Stimulated activated naive CD8-positive, alpha-beta T cell treated with anti-CD3 and anti-CD28 coated beads, Interleukin-15, amount 100 ng/mL, for 72 hours (primary cell): Measurements from ENCODE around the gene AAK1.
"Not testable (repeated sequence)": the region's sequence is repeated elsewhere in the genome, so short reads cannot be mapped to it uniquely, and the experiment has no call there.

ENCODE experiments used
- ATAC-seq: fragments of 150-1000 bp; cut with Tn5 transposase; 2 replicates; pipeline ENCODE4 v1.10.0; 2021; ENCODE audit warnings: mild to moderate bottlenecking, moderate library complexity
- DNase-seq, 2 donors: peaks; one replicate each; pipeline ENCODE4 v3.0.0; 2021 to 2022
- H3K27ac Mint-ChIP-seq, 2 donors: one replicate each; pipeline ENCODE4 v1.8.0; 2022; ENCODE audit warnings: mild to moderate bottlenecking in 2 of 2, mixed read lengths in 2 of 2, moderate library complexity in 2 of 2
- H3K27me3 Mint-ChIP-seq: one replicate; pipeline ENCODE4 v1.8.0; 2022; ENCODE audit warnings: mixed read lengths
- H3K4me1 Mint-ChIP-seq: one replicate; pipeline ENCODE4 v1.8.0; 2022; ENCODE audit warnings: mild to moderate bottlenecking, mixed read lengths
- H3K4me3 Mint-ChIP-seq, 2 donors: one replicate each; pipeline ENCODE4 v1.8.0; 2022; ENCODE audit warnings: mild to moderate bottlenecking in 2 of 2, mixed read lengths in 2 of 2, moderate library complexity in 1 of 2
- H3K9me3 Mint-ChIP-seq, 2 donors: one replicate each; pipeline ENCODE4 v1.8.0; 2022; ENCODE audit warnings: mixed read lengths in 2 of 2

The AAK1 gene

DNA sequence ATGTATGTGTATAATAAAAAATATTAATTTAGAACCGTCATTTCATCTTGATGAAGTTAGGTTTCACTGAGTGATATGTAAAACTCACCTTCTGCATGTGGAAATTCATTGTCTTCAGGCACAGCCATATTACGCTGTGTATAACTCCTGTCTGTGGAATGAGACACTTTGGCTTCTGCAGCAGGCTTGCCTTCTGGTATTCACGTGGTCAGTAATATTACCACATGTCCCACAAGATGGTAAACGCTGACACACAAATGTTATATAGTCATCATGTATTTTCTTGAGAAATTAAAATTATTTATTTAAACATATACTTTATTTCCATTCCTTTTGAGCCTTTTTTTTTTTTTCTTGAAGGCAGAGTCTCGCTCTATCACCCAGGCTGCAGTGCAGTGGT, 25.1 kb upstream of the AAK1 start:
- no peak for ATAC-seq
- H3K4me3 Mint-ChIP-seq, result no peak overlapping the region
- no peaks in the 10 kb centered on the region for H3K27me3 Mint-ChIP-seq

DNA sequence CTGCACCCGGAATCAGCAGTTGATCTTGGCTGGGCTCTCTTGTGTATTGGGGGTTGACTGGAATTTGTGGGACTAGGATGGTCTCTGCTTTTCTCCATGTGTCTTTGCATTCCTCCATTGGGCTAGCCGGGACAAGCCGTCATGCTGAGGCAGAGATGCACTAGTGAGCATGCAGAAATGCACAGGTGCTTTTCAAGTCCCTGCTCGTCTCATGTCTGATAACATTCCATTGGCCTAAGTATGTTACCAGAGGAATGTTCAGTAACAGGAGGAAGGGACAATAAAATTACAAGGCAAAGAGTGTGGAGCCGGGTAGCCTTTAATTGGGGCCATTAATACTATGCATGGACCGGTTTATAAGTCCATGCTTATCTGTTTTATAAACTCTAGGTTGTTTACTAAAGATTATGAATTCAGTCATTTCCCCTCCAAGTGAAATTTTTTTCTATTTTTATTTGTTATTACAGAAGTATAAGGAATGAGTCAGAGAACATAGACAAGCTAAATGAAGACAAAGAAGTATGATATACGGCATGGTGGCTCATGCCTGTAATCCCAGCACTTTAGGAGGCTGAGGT, 24.4 kb upstream of the AAK1 start:
- no peak overlapping the region for H3K27ac Mint-ChIP-seq
- H3K9me3 Mint-ChIP-seq, result peaks cover 10% of the 10 kb centered on the region in 2 donors

More for the DNA sequence above, 25.1 kb upstream of the AAK1 start:
- Mint-ChIP-seq H3K9me3 (peaks cover 4 to 5% of the 10 kb centered on the region in 2 donors), H3K27ac (no peak overlapping the region), H3K4me1 (peaks cover 16% of the 10 kb centered on the region)
- DNase-seq, result no peak

DNA sequence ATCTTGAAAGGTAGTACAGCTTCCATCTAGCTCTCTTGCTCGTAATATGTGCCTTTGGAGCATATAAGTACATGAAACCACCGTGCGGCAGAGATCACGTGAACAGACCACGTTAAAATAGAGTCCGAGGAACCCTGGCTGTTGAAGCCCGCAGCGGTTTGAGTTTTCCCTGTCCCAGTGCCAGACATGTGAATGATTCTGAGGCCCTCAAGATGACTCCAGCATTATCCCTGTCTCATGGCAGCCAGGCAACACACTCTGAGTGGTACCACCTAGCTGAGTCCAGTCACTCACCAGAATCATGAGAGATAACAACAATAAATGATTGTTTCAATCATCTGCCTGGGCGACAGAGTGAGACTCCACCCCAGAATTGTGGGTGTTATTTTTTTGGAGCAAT, 21.6 kb upstream of the AAK1 start:
- DNase-seq (no peak), ATAC-seq (no peak)
- Mint-ChIP-seq H3K4me3 (no peak overlapping the region), H3K27me3 (no peaks in the 10 kb centered on the region), H3K4me1 (peaks cover 21% of the 10 kb centered on the region), H3K9me3 (peaks cover 10% of the 10 kb centered on the region in 2 donors), H3K27ac (no peak overlapping the region)

More for the DNA sequence above, 24.4 kb upstream of the AAK1 start:
- DNase-seq (no peak), ATAC-seq (no peak)
- H3K4me3 Mint-ChIP-seq, result no peak overlapping the region
- H3K27me3 Mint-ChIP-seq, result no peaks in the 10 kb centered on the region
- H3K4me1 Mint-ChIP-seq, result peaks cover 15% of the 10 kb centered on the region

DNA sequence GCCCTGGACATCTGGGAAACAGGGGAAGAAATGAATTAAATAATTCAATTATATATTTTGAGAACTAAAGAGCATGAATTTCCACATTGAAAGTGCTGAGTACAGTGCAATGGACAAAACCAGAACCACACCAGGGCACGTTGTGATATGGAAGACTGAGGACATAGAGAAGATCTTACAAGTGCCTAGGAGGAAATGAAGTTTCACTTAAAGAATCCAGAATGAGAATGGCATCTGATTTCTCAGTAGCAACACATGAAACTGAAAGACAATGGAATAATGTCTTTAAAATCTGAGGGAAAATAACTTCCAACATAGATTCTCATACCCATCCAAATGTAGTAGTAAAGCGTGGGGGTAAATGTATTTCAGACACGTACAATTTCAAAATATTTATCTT, 20.3 kb upstream of the AAK1 start:
- H3K9me3 Mint-ChIP-seq, result peaks cover 10% of the 10 kb centered on the region in 2 donors
- H3K4me3 Mint-ChIP-seq, result no peak overlapping the region
- DNase-seq (no peak), ATAC-seq (no peak)
- H3K27ac Mint-ChIP-seq, result no peak overlapping the region
- H3K4me1 Mint-ChIP-seq, result peaks cover 23% of the 10 kb centered on the region
- no peaks in the 10 kb centered on the region for H3K27me3 Mint-ChIP-seq

DNA sequence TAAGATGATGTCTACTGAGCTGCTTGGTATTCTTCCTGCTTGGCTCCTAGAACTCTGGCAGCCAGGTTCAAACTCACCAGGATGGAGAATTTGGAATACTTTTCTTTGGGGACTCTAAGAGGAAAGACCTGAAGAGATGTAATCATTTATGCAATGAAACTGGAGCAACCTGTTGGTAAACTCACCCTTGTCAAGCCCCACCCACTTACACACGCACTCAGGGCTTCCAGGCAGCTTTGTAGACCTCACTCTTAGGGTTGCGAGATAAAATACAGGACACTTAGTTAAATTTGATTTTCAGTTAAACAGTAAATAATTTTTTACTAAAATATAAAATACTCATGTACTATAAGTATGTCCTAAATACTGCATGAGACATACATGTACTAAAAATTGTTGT, 19.0 kb upstream of the AAK1 start:
- not testable (repeated sequence) for H3K27ac Mint-ChIP-seq, H3K4me3 Mint-ChIP-seq, DNase-seq, ATAC-seq, H3K9me3 Mint-ChIP-seq, H3K27me3 Mint-ChIP-seq
- peaks cover 20% of the 10 kb centered on the region for H3K4me1 Mint-ChIP-seq

DNA sequence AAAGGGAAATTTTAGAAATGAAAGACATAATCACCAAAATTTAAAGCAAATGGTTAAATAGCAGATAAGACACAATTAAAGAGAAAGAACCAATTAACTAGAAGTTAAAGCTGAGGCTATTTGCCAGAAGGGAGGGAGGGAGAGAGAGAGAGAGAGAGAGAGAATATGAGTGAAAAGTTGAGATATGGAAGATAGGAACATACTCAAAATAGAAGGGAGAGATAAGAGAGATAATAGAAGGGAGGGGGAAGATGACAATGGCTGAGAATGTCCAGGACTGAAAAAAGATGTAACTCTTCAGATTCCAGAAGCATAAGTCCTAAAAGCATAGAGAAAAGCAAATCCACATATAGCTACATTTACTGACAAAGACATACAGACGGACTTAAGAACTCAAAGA, 17.1 kb upstream of the AAK1 start:
- no peak overlapping the region for H3K4me3 Mint-ChIP-seq
- ATAC-seq, result no peak

DNA sequence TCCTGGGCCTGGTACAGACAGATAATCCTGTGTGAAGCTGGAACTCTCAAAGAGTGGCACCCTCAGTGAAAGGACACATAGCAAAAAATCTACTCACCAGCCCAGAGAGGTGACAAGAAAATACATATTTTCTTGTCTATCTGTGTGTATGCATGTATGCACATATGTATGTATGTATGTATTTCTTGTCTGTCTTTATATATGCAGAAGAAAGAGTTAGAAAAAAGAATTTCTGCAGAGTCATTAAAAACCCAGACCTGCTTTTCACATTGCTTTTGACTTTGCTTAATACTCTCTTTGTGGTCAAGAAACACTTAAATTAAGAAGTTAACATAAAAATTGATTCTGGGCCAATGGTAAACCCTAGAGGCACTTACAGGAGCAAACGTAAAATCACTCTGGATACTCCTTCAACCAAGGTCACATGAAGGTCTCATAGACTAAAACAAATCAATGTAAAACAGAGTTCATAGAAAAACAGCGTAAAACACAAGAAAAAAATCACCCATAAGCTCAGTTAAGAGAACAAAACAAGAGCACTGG, 16.5 kb upstream of the AAK1 start:
- Mint-ChIP-seq H3K4me3 (no peak overlapping the region), H3K27ac (no peak overlapping the region), H3K4me1 (peaks cover 14% of the 10 kb centered on the region), H3K27me3 (no peaks in the 10 kb centered on the region), H3K9me3 (peaks cover 10% of the 10 kb centered on the region in 2 donors)
- DNase-seq, result no peak
- no peak for ATAC-seq

More for the DNA sequence above, 17.1 kb upstream of the AAK1 start:
- peaks cover 10% of the 10 kb centered on the region in 2 donors for H3K9me3 Mint-ChIP-seq
- DNase-seq, result no peak
- no peaks in the 10 kb centered on the region for H3K27me3 Mint-ChIP-seq
- peaks cover 14% of the 10 kb centered on the region for H3K4me1 Mint-ChIP-seq
- no peak overlapping the region for H3K27ac Mint-ChIP-seq

DNA sequence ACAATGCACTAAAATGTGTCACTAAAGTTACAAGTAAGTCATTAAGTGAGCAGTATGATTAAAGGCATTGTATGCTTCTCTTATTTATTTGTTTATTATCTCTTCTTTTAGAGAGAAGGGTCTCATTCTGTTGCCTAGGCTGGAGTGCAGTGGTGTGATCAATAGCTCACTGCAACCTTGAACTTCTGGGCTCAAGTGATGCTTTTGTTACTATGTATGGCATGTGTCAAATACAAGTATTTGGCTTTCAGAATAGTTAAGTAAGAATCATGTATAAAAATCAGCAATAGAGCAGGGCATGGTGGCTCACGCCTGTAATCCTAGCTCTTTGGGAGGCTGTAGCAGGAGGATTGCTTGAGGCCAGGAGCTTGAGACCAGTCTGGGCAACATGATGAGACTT, 15.8 kb upstream of the AAK1 start:
- DNase-seq (no peak), ATAC-seq (no peak)
- no peak overlapping the region for H3K27ac Mint-ChIP-seq
- H3K9me3 Mint-ChIP-seq, result peaks cover 10% of the 10 kb centered on the region in 2 donors
- no peak overlapping the region for H3K4me3 Mint-ChIP-seq
- H3K27me3 Mint-ChIP-seq, result no peaks in the 10 kb centered on the region
- H3K4me1 Mint-ChIP-seq, result peaks cover 14% of the 10 kb centered on the region

DNA sequence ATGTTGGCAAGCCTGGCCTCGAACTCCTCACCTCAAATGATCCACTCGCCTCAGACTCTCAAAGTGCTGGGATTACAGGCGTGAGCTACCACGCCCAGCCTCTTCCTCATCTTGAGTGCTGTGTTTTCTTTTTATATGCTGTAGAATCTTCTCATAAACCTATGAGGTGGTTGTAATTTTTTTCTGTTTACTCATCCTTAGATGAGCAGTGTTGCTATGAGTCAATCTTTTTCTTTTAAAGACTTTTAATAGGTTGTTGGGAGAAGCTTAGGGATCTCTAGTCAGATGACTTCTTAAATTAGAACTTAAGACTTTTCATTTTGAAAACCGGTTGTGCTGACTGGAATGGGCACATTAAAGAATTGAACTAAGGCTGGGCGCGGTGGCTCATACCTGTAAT, 8.7 kb upstream of the AAK1 start:
- ATAC-seq (no peak), DNase-seq (no peak)
- Mint-ChIP-seq H3K27me3 (no peaks in the 10 kb centered on the region), H3K9me3 (no peaks in the 10 kb centered on the region), H3K4me3 (no peak overlapping the region), H3K27ac (no peak overlapping the region), H3K4me1 (peaks cover 50% of the 10 kb centered on the region)

DNA sequence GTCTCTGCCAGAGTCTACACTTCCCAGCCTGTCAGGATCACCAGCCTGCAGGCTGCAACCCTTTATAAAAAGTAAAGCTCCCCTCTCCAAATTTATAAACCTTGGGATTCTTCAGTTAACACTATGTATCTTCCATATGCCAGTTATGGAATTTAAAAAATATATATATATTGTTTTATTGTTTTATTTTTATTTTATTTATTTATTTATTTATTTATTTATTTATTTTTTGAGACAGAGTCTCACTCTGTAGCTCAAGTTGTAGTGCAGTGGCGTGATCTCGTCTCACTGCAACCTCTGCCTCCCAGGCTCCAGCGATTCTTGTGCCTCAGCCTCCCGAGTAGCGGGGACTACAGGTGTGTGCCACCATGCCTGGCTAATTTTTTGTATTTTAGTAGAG, 3.7 kb upstream of the AAK1 start:
- Mint-ChIP-seq H3K4me1 (peaks cover 63% of the 10 kb centered on the region), H3K4me3 (peak overlapping the region in 1 of 2 donors; percentile 93)
- H3K9me3 Mint-ChIP-seq, ATAC-seq, H3K27me3 Mint-ChIP-seq, H3K27ac Mint-ChIP-seq, DNase-seq: not testable (repeated sequence)

DNA sequence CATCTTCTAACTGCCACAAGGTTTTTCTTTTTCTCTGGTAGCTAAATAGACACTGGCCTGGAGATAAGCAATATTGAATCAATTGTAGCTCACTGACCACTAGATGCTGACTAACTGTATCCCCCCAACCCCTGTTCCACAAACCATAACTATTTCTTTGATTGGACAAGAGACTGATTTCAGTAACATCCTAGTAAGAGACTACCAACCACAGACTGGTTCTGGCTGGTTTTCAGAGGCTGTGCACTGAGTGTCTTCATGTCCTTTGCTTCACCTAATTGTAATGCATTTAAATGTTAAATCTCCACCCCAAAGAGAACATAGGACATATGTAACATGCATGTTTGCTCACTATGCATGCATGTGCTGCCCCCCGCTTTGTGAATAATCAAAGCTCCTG, 3.2 kb upstream of the AAK1 start:
- Mint-ChIP-seq H3K4me3 (peak overlapping the region; percentile 86 to 93), H3K27ac (peak overlapping the region in 1 of 2 donors; percentile 45), H3K9me3 (peaks cover 0 to 4% of the 10 kb centered on the region in 2 donors), H3K27me3 (no peaks in the 10 kb centered on the region), H3K4me1 (peaks cover 58% of the 10 kb centered on the region)
- DNase-seq (no peak), ATAC-seq (no peak)

DNA sequence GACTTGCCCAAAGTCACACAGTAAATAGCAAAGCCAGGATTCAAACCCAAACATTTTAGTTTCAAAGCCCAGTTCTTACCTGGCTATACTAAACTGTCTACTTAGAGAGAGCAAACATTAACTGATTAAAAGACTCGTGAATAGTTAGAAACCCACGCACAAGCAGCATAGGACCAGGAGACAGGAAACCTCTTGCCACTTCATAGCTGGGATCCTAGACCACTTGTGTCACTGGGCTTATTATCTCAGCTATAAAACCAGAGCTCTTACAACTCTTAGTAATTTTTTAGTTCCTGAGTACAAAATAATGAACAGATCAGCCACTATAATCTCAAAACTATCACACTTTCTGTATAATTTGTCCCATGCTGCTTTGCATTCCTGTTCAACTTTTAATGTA, 2.4 kb upstream of the AAK1 start:
- Mint-ChIP-seq H3K9me3 (peaks cover 0 to 4% of the 10 kb centered on the region in 2 donors), H3K27me3 (no peaks in the 10 kb centered on the region), H3K4me1 (peaks cover 55% of the 10 kb centered on the region), H3K4me3 (peak overlapping the region; percentile 86 to 93), H3K27ac (peak overlapping the region in 1 of 2 donors; percentile 21)
- no peak for ATAC-seq
- no peak for DNase-seq

DNA sequence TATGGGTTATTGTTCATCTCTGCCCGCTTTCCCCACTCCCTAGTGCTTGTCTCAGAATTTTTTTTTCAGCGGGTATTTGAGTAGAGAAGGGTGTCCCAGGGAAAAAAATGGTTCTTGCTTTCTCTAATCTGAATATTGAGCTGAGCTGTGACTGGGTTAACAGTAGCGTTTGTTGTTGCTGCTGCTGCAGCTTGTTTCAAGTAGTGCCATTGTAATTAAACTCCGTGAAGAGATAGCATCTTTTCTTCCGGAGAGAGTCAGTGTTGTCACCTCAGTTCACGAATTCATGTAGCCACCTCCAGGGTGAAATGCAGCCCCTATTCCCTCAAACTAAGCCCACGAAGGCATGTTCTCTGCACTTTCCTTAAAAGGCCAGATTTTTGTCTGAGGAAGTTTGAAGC, 1.5 kb upstream of the AAK1 start:
- peak overlapping the region; percentile 98 to 99 for H3K27ac Mint-ChIP-seq
- peaks cover 55% of the 10 kb centered on the region for H3K4me1 Mint-ChIP-seq
- no peak for ATAC-seq

DNA sequence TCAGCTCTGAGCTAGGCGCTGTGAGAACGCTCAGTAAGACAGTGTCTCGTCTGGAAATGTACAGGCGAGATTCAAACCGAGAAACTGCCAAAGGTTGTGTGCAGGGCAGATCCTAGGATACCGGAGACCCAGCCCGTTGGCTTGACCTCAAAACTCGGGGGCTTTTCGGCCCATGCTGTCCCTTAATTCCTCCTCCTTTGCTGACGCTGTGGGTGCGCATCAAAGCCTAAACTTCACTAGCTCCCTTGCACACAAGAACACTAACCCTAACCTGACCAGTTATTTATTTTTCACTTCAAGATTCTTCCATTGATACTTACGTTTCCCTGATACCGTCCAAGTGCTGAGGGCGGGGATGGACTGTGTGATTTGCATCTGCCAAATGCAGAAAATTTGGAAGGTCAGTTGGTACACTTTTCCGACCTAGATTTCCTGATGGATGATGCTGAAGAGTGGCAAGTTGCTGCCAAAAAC, 1.0 kb upstream of the AAK1 start:
- DNase-seq (no peak), ATAC-seq (no peak)
- peaks cover 57% of the 10 kb centered on the region for H3K4me1 Mint-ChIP-seq
- peak overlapping the region; percentile 86 to 93 for H3K4me3 Mint-ChIP-seq
- H3K9me3 Mint-ChIP-seq, result peaks cover 0 to 4% of the 10 kb centered on the region in 2 donors
- peak overlapping the region; percentile 98 to 99 for H3K27ac Mint-ChIP-seq
- H3K27me3 Mint-ChIP-seq, result no peaks in the 10 kb centered on the region

More for the DNA sequence above, 1.5 kb upstream of the AAK1 start:
- H3K4me3 Mint-ChIP-seq, result peak overlapping the region; percentile 86 to 93
- H3K27me3 Mint-ChIP-seq, result no peaks in the 10 kb centered on the region
- peak in 1 of 2 donors; percentile 37 for DNase-seq
- H3K9me3 Mint-ChIP-seq, result peaks cover 0 to 4% of the 10 kb centered on the region in 2 donors

DNA sequence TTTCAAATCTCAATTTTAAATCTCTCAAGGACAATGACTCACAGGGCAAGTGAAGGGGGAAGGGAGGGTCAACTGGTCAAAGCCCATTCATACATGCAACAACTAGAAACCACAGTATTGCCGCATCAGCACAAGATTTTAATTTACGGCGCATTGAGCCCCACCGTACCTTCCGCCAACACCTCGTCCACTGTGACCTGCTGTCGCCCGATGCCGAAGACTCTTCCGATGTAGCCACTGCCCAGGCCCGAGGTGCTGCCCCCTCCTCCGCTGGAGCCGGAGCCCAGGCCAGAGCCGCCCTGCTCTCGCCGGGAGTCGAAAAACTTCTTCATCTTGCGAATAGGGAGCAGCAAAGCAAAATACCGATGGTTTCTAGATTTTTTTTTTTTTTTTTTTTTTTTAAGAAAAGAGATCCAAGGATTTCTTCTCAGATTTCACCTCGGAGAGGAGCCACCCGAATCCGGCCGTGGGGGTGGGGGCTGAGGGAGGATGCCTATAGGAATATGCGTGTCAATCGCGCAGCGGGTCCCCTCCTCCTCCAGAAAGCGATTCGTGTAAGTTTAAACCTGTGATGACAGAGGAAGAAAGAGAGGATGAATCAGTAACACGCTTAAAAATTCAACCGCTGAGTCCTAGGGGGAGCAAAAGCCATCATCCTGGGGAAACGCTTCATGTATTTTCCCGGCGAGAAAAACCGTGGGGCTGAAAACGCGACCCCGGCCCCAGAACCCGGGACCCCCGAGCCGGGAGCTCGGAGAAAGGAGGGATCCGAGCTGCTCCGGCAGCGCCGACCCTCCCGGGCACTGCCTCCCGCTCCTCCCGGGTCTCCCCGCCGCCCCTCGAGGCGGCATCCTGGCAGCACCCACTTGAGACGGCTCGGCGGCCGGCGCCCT, 584 bp downstream of the AAK1 start:
- no peaks in the 10 kb centered on the region for H3K27me3 Mint-ChIP-seq
- H3K4me3 Mint-ChIP-seq, result peak overlapping the region; percentile 86 to 93
- peaks cover 0 to 4% of the 10 kb centered on the region in 2 donors for H3K9me3 Mint-ChIP-seq
- DNase-seq (peak in 1 of 2 donors; percentile 63), ATAC-seq (peak; percentile 36)
- peaks cover 69% of the 10 kb centered on the region for H3K4me1 Mint-ChIP-seq
- H3K27ac Mint-ChIP-seq, result peak overlapping the region; percentile 97
